ENCODE data around the gene RXRB. TPM values are rescaled to one million over a fixed set of nuclear protein-coding genes. Genes with fewer than 3 reads are reported as not detected.

RXRB gene
- total and polyA plus RNA-seq, 10 of the 15 experiments (the other 5 are each of a cell fraction or from before 2014, with no cell fraction given): 0.71 to 35.0 (median 20.4) TPM

DNA sequence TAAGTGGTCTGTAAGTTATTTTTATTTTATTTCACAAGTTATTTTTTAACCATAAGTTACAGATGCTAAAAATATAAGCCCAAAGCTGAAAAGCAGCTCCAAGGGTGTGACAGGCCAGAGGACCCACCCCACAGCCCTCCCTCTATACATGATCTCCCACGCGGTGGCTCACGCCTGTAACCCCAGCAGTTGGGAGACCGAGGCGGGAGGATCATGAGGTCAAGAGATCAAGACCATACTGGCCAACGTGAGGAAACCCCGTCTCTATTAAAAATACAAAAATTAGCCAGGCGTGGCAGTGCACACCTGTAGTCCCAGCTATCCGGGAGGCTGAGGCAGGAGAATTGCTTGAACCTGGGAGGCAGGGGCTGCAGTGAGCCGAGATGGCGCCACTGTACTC is 40.4 kb downstream of the RXRB start:
- in situ Hi-C loops (cut with MboI): no loop called here
- no TSS peak for BruUV-seq (replicated peaks)
- FAIRE-seq (no peak), ATAC-seq (no peak), DNase-seq (ENCODE audit: low read depth, low spot score) (no peak)
- Histone ChIP-seq H3K36me3 (ENCODE audit: control insufficient read depth in 2 of 2, insufficient read depth in 2 of 2, low read length in 1 of 2) (no peaks in the 10 kb centered on the region), H3K4me3 (no peak overlapping the region), H3K79me2 (ENCODE audit: control insufficient read depth, insufficient read depth, low read length) (no peaks in the 10 kb centered on the region), H3K9me3 (replicated peaks; ENCODE audit: control insufficient read depth, insufficient read depth, low read length) (no peaks in the 10 kb centered on the region), H3K27ac (ENCODE audit: control insufficient read depth, insufficient read depth) (no peak overlapping the region), H3K27me3 (replicated peaks in 1 of 2; ENCODE audit: control insufficient read depth in 2 of 2, insufficient read depth in 2 of 2, low read length in 1 of 2) (no peaks in the 10 kb centered on the region), H3K4me1 (ENCODE audit: control insufficient read depth, insufficient read depth, low read length) (peaks cover 4% of the 10 kb centered on the region), H3K9ac (ENCODE audit: control insufficient read depth, insufficient read depth, low read length) (no peak overlapping the region), H4K20me1 (ENCODE audit: control insufficient read depth, insufficient read depth) (no peaks in the 10 kb centered on the region), H3K4me2 (ENCODE audit: control insufficient read depth, insufficient read depth) (no peak overlapping the region), H2AFZ (ENCODE audit: control insufficient read depth, low read depth, low read length) (no peak overlapping the region)
- intact Hi-C loops (cut with micrococcal nuclease; ENCODE audit: unreplicated experiment): no loop called here
- 59% methylated on average over 11 of the region's 11 CpGs for WGBS (ENCODE audit: insufficient coverage, insufficient replicate concordance, low lambda C conversion rate, missing lambda C conversion rate)
- POLR2A ChIA-PET: interaction anchor here (1.2 kb wide), 1 partner anchor 30 kb away, joined by 4 read pairs; no protein-coding TSS in a partner anchor
- CTCF ChIA-PET: interaction anchor here (0.7 to 9.5 kb wide), 11 partner anchors 12 to 159 kb away, joined by 3 to 80 read pairs (median 11); no protein-coding TSS in a partner anchor
- SMC1A ChIA-PET (ENCODE audit: uncharacterized antibody, unreplicated experiment): interaction anchor here (0.7 to 4.3 kb wide), 12 partner anchors 10 to 160 kb away, joined by 3 to 27 read pairs (median 4); no protein-coding TSS in a partner anchor
- TF ChIP-seq GATAD2B (conservative IDR thresholded peaks at IDR 0.05; ENCODE audit: low read depth) (no peak), SP1 (IDR thresholded peaks at IDR 0.05; ENCODE audit: low read depth, low read length) (no peak), NR2C1 (IDR thresholded peaks at IDR 0.05) (no peak), RB1 (IDR thresholded peaks at IDR 0.05; ENCODE audit: borderline replicate concordance) (no peak)
- TF ChIP-seq, protein P1, sequence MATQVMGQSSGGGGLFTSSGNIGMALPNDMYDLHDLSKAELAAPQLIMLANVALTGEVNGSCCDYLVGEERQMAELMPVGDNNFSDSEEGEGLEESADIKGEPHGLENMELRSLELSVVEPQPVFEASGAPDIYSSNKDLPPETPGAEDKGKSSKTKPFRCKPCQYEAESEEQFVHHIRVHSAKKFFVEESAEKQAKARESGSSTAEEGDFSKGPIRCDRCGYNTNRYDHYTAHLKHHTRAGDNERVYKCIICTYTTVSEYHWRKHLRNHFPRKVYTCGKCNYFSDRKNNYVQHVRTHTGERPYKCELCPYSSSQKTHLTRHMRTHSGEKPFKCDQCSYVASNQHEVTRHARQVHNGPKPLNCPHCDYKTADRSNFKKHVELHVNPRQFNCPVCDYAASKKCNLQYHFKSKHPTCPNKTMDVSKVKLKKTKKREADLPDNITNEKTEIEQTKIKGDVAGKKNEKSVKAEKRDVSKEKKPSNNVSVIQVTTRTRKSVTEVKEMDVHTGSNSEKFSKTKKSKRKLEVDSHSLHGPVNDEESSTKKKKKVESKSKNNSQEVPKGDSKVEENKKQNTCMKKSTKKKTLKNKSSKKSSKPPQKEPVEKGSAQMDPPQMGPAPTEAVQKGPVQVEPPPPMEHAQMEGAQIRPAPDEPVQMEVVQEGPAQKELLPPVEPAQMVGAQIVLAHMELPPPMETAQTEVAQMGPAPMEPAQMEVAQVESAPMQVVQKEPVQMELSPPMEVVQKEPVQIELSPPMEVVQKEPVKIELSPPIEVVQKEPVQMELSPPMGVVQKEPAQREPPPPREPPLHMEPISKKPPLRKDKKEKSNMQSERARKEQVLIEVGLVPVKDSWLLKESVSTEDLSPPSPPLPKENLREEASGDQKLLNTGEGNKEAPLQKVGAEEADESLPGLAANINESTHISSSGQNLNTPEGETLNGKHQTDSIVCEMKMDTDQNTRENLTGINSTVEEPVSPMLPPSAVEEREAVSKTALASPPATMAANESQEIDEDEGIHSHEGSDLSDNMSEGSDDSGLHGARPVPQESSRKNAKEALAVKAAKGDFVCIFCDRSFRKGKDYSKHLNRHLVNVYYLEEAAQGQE (IDR thresholded peaks at IDR 0.05; ENCODE audit: low read depth, low read length): no peak
- TF ChIP-seq, protein P2, sequence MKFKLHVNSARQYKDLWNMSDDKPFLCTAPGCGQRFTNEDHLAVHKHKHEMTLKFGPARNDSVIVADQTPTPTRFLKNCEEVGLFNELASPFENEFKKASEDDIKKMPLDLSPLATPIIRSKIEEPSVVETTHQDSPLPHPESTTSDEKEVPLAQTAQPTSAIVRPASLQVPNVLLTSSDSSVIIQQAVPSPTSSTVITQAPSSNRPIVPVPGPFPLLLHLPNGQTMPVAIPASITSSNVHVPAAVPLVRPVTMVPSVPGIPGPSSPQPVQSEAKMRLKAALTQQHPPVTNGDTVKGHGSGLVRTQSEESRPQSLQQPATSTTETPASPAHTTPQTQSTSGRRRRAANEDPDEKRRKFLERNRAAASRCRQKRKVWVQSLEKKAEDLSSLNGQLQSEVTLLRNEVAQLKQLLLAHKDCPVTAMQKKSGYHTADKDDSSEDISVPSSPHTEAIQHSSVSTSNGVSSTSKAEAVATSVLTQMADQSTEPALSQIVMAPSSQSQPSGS (IDR thresholded peaks at IDR 0.05; ENCODE audit: low read length): no peak
- TF ChIP-seq, protein P3, sequence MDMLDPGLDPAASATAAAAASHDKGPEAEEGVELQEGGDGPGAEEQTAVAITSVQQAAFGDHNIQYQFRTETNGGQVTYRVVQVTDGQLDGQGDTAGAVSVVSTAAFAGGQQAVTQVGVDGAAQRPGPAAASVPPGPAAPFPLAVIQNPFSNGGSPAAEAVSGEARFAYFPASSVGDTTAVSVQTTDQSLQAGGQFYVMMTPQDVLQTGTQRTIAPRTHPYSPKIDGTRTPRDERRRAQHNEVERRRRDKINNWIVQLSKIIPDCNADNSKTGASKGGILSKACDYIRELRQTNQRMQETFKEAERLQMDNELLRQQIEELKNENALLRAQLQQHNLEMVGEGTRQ (IDR thresholded peaks at IDR 0.05; ENCODE audit: borderline replicate concordance, low read depth, low read length): no peak
- RAD21 ChIA-PET (ENCODE audit: unreplicated experiment): interaction anchor here (1.0 to 5.3 kb wide), 6 partner anchors 9 to 117 kb away, joined by 3 to 27 read pairs (median 4); partner anchors contain the start of gene B3GALT4

All from GM12878 (cell line).